SK-N-SH (cell line): ENCODE data around the gene GPC5.

Experiments
- CHD2 ChIP-seq: fragments of 150-350 bp; IDR thresholded peaks from 2 replicates; pipeline ENCODE4 v1.6.1; 2018; ENCODE audit warnings: low read length; ENCODE audit not compliant: partially characterized antibody
- EP300 ChIP-seq, 2 experiments: IDR thresholded peaks; 2 replicates each; pipeline versions ENCODE4 v1.4.0 to v1.6.1; 2012; ENCODE audit warnings: borderline replicate concordance in 1 of 2, low read depth in 1 of 2, low read length in 1 of 2
- GATA2 ChIP-seq: sonication (generic); formaldehyde crosslinking; IDR thresholded peaks from 2 replicates; pipeline ENCODE4 v1.5.0; 2020; ENCODE audit warnings: mild to moderate bottlenecking, missing genetic modification reagents
- JUND ChIP-seq: IDR thresholded peaks from 2 replicates; pipeline ENCODE4 v1.4.0; 2012
- POLR2AphosphoS5 ChIP-seq: IDR thresholded peaks from 2 replicates; pipeline ENCODE4 v1.6.1; 2012; ENCODE audit warnings: low read depth, low read length
- RAD21 ChIP-seq: IDR thresholded peaks from 2 replicates; pipeline ENCODE4 v1.6.1; 2012; ENCODE audit warnings: mild to moderate bottlenecking, low read length
- SMC3 ChIP-seq: IDR thresholded peaks from 2 replicates; pipeline ENCODE4 v1.6.1; 2012; ENCODE audit warnings: low read depth, low read length, improper control_type of control experiment
- TAF1 ChIP-seq: IDR thresholded peaks from 2 replicates; pipeline ENCODE4 v1.6.1; 2012; ENCODE audit warnings: low read depth, mild to moderate bottlenecking, low read length, moderate library complexity, borderline replicate concordance
- TF ChIP-seq, protein P1 (sequence below): fragments of 200-600 bp; sonication (generic); IDR thresholded peaks from 2 replicates; pipeline ENCODE4 v1.6.1; 2017; ENCODE audit warnings: antibody characterized with exemption, mild to moderate bottlenecking, moderate library complexity
- TF ChIP-seq, protein P2 (sequence below): IDR thresholded peaks from 2 replicates; pipeline ENCODE4 v1.6.1; 2012; ENCODE audit warnings: mild to moderate bottlenecking, low read depth, low read length, moderate library complexity

DNA sequence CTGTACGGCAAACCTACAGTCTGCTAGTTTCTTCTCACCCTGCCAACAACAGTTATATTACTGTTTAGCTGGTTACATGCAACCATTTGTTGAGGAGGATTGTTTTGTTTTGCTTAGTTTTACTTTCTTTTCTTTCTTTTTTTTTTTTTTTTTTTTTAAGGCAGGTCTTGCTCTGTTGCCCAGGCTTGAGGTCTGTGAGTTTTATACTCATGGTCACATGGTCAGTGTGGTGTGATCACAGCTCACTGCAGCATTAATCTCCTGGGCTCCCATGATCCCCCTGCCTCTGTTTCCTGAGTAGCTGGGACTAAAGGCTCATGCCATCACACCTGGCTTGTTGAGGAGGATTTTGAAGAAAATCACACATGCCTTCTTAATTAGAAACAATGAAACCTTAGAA is 505.6 kb downstream of the GPC5 start:
- TF ChIP-seq TAF1 = no peak
- TF ChIP-seq SMC3 = no peak
- TF ChIP-seq, protein P1, sequence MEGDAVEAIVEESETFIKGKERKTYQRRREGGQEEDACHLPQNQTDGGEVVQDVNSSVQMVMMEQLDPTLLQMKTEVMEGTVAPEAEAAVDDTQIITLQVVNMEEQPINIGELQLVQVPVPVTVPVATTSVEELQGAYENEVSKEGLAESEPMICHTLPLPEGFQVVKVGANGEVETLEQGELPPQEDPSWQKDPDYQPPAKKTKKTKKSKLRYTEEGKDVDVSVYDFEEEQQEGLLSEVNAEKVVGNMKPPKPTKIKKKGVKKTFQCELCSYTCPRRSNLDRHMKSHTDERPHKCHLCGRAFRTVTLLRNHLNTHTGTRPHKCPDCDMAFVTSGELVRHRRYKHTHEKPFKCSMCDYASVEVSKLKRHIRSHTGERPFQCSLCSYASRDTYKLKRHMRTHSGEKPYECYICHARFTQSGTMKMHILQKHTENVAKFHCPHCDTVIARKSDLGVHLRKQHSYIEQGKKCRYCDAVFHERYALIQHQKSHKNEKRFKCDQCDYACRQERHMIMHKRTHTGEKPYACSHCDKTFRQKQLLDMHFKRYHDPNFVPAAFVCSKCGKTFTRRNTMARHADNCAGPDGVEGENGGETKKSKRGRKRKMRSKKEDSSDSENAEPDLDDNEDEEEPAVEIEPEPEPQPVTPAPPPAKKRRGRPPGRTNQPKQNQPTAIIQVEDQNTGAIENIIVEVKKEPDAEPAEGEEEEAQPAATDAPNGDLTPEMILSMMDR = no peak
- TF ChIP-seq JUND = no peak
- no peak for TF ChIP-seq GATA2 (CRISPR knock-in tag)
- TF ChIP-seq, protein P2, sequence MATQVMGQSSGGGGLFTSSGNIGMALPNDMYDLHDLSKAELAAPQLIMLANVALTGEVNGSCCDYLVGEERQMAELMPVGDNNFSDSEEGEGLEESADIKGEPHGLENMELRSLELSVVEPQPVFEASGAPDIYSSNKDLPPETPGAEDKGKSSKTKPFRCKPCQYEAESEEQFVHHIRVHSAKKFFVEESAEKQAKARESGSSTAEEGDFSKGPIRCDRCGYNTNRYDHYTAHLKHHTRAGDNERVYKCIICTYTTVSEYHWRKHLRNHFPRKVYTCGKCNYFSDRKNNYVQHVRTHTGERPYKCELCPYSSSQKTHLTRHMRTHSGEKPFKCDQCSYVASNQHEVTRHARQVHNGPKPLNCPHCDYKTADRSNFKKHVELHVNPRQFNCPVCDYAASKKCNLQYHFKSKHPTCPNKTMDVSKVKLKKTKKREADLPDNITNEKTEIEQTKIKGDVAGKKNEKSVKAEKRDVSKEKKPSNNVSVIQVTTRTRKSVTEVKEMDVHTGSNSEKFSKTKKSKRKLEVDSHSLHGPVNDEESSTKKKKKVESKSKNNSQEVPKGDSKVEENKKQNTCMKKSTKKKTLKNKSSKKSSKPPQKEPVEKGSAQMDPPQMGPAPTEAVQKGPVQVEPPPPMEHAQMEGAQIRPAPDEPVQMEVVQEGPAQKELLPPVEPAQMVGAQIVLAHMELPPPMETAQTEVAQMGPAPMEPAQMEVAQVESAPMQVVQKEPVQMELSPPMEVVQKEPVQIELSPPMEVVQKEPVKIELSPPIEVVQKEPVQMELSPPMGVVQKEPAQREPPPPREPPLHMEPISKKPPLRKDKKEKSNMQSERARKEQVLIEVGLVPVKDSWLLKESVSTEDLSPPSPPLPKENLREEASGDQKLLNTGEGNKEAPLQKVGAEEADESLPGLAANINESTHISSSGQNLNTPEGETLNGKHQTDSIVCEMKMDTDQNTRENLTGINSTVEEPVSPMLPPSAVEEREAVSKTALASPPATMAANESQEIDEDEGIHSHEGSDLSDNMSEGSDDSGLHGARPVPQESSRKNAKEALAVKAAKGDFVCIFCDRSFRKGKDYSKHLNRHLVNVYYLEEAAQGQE = no peak
- no peak for TF ChIP-seq POLR2AphosphoS5
- TF ChIP-seq EP300 (IDR thresholded peaks at IDR 0.05; ENCODE audit: borderline replicate concordance in 1 of 2, low read depth in 1 of 2, low read length in 1 of 2) = no peak
- TF ChIP-seq CHD2 = no peak
- no peak for TF ChIP-seq RAD21
